Activated CD8-positive, alpha-beta memory T cell treated with anti-CD3 and anti-CD28 coated beads, Interleukin-2, amount 50 U/mL, for 48 hours (primary cell): ENCODE measurements around the gene PDE9A.
A peak's percentile ranks its signal among the peaks of the same experiment; 100 is the strongest.

Experiments
- DNase-seq: peaks from one replicate; pipeline ENCODE4 v3.0.0-alpha.2; 2020

The PDE9A gene

DNA sequence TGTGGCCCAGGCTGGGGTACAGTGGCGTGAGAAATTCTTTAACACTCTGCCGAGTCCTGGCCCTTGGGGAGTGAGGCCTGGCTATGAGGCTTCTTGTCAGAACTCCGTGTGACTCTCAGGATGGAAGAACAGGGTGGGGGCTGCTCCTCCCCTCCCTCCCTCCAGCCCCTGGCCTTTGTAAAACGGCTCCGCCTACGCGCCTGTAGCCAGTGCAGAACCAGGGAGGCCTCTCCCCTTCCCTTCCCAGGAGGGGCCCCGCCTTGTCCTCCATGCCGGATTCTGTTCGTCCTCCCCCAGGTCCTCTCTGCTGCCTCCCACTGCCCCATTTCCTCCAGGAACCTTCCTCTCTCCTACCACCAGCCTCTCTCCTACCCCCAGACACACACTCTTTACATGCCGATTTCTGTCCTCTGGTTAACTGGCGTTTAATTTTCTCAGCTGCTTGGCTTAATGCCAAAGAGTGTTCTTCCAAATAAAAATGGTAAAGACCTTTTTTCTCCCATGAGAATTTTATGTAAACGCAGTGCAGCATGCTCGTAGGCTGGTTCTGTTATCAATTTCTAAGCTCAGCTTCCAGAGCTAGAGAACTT, 21.0 kb downstream of the PDE9A start:
- DNase-seq, result no peak

DNA sequence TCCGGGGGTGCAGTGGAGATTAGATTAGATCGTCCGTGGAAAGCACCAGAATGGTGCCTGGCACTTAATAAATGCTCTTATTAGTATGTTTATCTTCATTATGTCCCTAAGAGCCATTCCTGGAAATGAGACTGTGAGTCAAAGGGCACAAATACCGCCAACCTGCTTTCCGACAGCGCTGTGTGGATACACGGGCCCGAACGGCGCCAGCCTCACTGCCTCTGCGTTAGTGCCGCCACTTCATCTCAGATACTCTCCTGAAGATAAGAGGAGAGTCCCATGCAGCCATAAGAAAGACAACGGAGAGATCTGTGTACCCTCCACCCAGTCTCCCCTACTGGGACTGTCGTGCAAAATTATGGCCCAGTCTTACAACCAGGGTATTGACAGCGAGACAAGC, 22.0 kb downstream of the PDE9A start:
- DNase-seq, result no peak

DNA sequence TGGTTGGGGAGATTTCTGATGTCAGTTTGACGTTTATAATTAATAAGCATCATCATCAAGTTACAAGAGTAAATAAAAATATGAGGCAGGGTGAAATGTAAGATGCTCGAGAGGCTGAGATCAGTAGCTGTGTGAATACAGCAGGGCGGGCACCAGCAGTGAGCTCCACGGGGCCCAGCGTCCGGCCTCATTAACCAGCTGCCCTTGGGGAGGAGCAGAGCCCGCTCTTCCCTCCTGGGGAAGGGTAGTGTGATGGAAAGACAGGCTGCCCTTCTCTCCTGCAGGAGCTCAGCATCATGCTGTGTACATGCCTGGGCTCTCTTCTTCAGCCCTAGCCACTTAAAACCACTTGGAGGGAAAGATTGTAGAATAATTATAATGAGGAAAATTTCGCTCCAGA, 23.4 kb downstream of the PDE9A start:
- DNase-seq, result no peak

DNA sequence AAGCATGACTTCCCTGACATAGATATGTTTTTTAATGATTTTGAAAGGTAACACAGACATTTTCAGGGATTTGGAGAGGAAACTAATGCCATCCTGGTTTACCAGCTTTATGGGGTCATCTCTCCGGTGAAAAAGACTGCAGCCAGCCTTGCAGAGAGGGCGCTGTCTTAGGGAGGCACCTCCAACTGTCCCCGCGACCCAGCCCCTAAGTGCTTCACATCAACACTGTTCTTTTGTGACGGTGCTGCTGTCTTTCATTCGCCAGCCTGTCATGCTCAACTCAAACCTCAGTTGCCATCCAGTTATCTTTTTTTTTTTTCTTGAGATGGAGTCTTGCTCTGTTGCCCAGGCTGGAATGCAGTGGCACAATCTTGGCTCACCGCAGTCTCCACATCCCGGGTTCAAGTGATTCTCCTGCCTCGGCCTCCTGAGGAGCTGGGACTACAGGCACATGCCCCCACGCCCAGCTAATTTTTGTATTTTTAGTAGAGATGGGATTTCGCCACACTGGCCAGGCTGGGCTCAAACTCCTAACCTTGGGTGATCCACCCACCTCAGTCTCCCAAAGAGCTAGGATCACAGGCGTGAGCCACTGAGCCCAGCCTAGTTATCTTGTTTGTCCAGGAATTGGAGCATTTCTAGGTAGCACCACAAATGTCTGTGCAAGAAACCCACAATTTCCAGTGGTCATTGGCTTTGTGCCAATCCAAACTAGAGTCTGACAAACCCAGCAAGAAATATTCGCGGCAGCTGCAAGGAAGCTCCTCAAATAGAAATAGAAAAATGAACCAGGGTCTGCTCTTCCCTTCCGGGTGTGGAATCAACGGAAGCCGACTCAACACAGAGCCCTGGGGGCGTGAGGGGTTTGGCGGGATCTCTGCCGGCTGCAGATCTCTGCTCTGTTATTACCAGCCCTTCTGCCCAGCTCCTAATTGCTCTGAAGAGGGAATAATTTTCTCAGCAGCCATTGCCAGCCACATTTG, 24.2 kb downstream of the PDE9A start:
- DNase-seq, result no peak

DNA sequence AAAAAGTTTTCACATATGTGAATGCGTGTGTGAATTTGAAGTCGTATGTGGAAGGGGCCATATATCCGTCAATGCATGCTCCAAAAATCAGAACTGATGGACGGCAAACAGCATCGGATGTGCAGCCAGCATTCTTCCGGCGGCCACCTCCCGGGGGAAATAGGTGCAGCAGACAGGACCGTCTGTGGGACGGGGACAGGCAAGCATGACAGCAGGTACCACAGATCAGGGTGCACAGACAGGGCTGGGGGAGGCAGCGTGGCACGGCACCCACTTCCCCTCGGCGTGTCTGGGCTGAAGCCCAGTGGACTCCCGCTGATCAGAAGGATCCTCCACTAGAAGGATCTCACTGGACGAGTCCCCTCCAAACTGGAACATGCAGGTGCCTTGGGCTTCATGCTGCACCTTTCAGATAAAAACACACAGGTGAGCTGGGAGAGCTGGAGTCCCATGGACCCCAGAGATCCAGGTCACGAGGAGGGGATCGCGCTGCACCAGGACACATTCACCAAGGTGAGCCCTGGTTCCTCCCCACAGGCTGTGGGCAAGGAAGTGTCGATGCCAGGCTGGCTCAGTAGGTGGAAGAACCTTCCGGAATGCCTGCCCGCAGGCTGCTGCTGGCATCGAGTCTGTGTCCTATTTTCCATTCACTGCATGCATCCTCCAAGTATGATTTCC, 25.3 kb downstream of the PDE9A start:
- no peak for DNase-seq

DNA sequence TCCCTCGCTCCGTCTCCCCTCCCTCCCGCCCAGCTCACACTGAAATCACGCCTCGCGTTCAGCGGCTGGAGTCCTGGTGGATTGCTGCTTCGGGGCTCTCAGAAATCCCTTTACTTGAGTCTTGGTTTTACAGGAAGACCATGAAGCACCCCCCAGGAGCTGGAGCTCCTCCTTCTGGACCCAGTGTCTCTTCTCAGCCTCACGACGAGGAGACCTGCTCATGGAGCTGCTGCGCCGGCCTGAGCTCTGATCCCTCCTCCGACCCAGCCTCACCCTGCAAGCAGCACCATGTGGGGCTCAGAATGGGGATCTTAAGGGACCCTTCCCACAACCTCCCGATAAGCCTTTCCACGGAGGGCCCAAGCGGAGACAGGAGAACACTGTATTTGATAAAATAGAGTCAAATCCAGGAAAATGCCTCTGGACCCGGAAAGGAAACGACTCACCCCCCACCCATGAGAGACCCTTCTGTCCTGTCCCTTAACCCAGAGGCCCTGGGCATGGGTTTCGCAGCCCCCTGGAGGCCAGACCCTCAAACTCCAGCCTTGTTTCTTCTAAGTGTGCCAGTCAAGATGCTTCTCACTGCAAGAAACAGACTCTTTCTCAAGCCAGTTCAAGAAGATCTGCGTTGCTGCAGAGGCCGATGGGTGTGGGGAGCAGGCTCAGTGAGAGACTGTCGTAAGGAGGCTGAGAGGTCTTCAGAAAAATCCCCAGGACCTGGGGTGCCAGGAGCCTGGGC, 26.1 kb downstream of the PDE9A start:
- no peak for DNase-seq

DNA sequence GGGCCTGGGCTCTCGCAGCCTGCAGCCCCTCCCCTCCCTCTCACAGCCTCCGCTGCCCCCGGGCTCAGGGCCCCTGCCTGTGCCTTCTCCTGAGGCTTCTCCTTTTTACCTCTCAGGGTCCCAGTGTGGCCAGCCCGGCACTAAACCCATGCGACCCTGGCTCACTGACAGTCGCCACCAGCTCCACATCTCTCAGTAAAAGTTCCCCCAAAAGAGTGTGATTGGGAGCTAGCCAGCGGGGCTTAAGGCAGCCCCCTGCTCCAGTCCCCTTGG, 26.6 kb downstream of the PDE9A start:
- no peak for DNase-seq

DNA sequence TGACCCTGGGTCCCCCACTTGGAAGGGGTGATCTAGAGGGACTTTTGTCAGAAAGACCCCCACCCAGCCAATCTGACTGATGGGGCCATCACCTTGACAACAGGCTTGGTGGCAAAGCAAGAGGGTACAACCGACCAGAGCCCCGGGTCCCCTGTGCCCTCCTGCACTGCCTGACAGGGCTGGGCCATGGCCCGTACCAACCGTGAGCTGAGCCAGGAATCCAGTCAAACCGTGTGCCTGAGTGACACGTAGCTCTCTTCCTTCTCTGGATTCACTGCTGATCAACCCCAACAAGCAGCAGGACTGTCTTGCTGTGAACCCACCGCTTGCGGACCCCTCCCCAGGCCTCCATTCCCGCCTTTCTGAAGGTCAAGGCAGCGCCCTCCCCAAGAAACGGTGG, 27.0 kb downstream of the PDE9A start:
- DNase-seq, result no peak

DNA sequence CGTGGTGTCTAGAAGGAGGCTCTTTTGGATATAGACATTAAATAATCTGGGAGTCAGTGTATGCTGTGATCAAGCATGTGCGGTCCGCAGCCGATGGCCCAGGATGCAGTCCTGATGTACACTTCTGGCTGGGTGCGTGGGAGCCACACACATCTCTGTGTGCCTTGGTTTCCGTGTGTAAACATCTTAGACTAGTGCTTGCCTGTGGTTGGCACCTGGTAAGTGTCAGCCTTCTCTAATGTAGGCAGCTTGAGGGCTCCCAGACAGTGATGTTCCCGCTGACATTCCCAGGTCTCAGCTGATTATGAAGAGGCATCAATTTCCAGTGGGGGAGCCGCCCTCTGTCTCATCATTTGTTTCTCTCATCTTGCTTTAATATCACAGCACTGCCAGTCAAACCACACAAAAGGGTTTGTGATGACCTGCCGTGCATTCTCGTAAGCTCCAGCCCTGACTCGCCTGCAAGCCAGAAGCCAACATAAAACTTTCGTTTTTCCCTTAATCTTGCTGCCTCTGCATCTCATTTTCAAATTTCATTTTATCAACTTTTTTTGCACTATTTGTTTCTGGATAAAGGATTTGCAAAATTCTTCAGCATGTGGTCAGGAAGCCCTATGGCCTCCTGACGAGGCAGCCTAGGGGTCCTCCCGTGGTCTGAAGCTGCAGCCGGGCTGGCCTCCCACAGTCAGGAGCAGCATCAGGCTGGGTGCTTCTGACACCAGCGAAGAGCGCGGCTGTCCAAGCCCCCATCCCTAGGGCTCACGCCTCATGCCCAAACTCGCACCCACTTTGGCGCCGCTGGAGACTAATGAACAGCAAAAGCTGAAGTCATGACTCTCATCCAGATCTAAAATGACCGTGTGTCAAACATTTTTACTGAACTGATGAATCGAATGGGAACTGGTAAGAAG, 28.1 kb downstream of the PDE9A start:
- no peak for DNase-seq

DNA sequence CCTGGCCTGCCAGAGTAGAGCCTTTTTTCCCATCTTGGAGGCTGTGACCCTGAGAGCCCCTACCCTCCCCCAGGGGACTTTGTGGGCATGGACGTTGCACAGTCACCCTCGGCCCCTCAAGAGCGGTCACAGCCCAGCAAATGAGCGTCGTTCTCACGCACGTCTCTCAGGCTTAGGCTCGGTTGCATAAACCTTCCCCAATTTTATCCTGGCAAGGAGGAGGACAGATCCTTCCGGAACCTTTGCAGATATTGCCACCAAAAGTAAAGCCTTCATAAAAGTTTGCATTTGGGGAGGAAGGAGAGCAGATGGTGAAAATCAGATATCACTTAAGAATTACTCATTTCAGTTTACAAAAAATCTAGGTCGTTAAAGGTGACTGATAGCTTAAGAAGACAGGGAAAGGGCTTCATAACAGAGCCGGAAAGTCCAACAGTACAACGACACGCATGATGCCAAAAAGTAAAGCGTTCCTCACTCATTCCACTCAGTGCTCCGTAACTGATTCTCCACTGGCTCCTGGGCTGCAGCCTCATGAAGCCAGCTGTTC, 29.3 kb downstream of the PDE9A start:
- DNase-seq, result no peak

DNA sequence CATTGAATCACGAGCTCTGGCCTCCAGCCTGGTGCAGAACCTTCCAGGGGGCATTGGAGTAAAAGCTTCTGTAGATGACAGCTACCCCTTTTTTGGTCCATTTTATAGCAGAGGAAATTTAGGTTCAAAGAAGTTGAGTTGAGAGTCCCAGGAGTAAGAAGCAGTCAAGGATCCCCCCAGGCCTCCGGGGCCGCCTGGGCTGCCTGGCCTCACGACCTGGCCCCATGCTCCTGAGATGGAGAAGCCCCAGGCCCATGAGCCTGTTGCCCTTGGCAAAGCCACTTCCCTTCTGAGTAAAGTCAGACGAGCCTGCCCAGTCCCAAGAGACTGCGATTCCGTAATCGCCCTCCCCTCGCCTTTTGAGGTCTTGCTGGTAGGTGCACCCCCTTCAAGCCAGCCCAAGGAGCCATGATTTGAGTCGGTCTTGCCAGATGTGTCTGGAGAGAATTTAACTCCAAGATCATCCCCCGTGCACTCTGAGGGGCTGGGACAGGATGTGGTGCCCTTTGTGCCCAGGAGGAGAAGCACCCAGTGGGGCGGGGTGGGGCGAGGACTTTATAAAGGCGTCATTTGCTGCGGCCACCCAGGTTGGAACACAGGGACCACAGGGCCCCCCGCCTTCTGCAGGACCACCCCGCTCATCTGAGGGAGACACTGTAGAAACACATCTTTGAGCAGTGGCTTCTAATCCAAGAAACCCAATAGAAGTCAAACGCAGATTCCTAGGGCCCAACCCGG, 30.1 kb downstream of the PDE9A start:
- peak; percentile 71 for DNase-seq

DNA sequence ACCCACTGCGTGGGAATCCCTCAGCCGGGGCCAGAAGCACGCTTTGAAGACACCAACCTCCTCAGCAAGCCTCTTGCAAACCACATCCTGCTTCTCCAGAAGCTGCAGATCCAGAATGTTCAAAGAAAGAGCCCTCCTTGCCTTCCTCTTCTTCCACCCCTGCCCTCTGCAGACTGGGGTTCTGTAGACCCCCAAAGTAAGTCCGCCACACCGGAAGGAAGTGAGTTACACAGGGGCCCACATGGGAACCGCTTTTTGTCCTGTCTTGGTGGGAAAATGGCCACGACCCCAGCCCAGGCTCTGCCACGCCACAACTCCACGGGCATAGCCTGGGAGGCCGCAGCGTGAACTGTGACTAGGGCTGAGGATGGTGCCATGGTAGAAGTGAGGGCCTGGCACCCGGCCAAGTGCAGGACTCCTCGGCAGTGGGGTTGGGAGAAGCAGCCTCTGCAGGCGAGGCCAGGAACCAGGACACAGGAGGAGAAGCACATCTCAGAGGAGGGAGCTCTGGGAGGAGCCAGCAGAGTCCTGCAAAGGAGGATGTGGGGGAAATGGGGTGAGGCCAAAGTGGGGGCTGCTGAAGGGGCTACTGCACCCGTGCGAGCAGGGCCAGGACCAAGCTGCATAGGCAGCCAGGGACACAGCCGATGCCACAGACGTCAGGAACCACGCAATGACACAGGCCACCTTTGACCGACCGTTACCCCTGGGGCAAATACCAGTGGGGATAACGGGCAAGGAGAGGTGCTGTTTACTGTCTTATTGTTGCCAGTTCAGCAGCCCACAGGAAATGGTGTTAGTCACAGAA, 30.9 kb downstream of the PDE9A start:
- peak; percentile 75 for DNase-seq

DNA sequence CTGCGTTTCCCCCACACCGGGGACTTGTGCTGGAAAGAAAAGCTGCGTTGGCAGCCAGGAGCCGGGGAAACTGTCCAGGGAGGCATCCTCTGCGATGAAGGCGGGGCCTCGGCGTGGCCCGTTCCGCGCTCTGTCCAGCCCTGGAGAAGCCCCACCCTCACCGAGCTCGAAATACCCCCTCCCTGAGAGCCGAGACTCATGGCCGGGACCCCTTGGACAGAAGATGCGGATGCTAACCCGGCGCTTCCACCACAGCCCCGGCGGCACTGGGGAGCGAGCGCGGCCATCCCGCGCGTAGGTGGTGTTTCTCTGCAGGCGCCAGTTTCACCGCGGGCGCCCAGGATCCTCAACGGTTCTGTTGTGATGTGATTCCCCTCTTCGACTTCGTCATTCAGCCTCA, 31.6 kb downstream of the PDE9A start:
- DNase-seq, result peak; percentile 60

DNA sequence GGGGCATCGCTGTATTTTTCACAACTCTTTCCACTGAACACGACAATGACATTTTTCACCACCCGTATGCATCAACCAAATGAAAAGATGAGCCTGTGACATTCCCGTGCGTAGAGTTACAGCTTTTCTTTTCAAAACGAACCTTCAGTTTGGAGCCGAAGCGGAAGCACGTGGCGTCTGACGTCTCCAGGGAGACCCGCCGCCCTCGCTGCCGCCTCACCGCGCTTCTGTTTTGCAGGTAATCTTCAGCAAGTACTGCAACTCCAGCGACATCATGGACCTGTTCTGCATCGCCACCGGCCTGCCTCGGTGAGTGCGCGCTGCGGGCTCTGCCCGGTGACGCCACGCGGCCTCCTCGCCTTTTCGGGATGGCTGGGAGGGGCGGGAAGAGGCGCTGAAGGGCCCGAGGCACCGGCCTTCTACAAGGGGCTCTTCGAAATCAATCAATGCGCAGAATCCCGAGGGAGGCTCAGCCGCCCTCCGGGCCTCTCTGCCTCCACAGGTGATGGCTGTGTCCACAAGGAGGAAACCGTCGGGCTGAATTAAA, 32.6 kb downstream of the PDE9A start:
- DNase-seq, result no peak

DNA sequence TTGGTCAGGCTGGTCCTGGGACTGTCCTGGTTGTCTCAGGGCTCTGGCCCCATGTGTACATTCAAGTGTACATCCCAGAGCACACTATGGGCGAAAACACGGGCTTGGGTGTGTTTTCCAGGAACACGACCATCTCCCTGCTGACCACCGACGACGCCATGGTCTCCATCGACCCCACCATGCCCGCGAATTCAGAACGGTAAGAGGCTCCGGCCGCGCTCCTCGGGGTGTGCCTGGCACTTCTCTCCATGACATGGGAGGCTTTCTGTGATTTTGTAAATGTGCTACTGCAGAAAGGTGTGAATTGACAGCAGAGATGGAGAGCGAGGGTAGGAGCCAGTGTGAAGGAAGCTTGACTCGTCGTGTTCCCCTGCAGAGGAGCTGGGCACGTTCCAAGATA, 34.4 kb downstream of the PDE9A start:
- DNase-seq, result no peak

DNA sequence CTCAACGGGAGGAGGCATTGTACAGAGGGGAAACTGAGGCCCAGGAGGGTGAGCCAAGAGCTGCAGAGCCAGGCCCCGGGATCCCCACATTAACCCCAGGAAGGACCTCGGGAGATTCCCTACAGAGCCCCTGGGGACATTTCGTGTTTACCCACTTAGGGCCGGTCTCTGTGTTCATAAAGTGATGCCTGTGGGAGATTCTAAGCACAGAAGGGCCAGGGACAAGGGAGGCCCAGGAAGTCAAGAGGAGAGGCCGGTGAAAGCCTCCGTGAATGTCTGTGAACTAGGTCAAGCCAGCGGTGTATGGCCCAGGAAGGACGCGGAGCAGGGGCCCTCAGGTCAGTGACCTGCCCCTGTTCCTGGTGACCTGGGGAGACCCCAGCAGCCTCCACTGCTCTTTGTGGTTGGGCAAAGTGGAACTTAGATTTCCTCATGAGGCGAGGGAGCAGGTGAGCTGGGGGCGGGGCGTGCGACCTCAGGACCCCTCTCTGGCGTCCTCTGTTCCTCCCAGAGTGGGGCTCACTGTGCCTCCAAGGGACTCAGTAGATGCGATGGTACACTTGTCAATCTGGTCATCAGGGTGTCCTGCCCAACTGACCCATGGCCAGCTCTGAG, 34.9 kb downstream of the PDE9A start:
- DNase-seq, result no peak

DNA sequence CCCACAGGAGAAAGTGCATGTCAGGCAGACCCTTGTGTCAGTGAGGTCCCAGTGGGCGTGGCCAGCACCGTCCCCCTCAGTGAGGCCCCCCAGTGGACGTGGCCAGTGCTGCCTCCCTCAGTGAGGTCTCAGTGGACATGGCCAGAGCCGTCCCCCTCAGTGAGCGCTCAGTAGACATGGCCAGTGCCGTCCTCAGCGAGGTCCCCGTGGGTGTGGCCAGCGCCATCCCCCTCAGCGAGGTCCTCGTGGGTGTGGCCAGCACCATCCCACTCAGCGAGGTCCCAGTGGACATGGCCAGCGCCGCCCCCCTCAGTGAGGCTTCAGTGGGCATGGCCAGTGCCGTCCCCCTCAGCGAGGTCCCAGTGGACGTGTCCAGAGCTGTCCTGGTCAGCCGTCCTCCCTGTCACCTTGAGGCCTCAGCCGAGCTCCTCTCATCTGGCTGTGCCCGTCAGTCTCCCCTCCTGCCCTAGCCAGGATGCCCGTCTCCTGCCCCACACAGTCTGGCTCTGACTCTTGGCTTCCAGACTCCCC, 35.5 kb downstream of the PDE9A start:
- no peak for DNase-seq

DNA sequence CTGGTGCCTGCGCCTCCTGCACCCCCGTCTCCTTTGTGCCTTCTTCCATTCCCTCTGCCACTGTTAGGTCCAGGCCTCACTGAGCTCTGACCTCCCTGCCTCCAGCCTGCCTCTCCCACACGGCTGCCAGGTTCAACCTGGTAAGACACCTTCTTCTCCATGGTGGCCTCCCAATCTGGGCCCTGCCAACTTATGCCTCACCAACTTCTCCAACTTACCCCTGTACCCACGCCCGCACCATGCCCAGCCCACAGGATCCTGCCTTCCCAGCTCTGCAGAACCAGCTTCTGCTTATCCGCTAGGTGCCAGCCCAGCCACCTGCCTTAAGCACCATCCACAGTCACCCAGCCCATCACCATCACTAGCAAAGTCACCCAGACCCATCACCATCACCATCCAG, 37.2 kb downstream of the PDE9A start:
- no peak for DNase-seq

DNA sequence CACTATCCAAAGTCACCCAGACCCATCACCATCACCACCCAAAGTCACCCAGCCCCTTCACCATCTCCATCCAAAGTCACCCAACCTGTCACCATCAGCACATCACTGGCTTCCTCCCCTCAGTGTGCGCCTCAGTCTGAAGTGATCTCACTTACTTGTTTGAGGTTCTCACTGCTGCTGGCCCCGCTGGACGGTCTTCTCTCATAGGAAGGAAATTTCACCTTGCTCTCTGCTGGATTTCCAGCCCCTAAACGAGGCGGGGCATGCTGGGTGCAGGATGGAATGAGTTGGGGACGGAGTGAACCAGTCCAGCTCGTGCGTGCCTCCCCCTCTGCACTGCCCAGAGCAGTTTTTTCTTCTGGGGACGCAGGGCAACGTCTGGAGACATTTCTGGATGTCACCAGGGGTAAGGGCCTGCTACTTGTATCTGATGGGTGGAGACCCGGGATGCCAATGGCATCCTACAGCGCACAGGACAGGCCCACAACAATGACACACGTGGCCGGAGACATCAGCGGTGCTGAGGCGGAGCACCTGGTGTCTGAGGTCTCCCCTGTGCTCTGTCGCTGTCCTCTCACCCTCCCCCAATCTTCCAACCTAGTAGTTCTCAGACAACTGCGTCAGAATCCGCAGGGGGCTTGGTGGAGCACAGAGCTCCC, 38.6 kb downstream of the PDE9A start:
- DNase-seq, result no peak
